Stimulated activated CD4-positive, alpha-beta T cell treated with anti-CD3 and anti-CD28 coated beads, Interleukin-4, amount 100 ng/mL, for 1 hour (primary cell): ENCODE results near the gene ATP1A3.

ENCODE experiments used
- DNase-seq: peaks from one replicate; pipeline ENCODE4 v3.0.0-alpha.2; 2020

ATP1A3 gene

GRCh38 chr19:41927497-41928192 lies 66.4 kb downstream of the ATP1A3 start:
- DNase-seq: peak; percentile 37

DNA sequence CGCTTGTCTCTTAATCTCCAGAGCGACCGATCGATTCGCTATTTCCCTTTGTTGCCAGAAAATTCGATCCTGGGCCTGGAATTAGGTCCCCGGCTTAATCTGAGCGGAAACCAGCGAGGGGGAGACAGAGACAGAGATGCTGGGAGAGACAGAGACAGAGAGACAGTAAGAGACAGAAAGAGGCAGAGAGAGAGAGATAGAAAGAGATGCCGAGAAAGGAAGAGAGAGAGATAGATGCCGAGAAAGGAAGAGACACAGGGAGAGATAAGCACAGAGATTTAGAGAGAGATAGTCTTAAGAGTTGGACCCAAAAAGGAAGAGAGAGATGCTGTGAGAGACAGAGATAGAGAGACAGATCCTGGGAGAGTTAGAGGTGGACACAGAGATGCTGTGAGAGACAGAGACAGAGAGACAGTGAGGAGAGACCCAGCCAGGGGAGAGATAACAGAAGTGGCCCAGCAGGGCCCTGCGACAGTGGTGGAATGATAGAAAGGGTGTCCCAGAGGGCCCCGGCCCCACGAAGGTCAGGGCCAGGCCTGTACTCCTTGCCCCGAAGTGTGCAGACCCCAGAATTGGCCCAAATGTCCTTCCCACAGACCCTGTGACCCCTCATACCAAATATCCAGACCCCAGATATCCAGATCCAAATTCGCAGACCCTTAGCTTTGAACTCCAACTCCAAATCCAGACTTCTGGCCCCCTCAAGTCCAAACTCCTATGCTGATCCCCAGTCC lies 67.1 kb downstream of the ATP1A3 start:
- DNase-seq: no peak

DNA sequence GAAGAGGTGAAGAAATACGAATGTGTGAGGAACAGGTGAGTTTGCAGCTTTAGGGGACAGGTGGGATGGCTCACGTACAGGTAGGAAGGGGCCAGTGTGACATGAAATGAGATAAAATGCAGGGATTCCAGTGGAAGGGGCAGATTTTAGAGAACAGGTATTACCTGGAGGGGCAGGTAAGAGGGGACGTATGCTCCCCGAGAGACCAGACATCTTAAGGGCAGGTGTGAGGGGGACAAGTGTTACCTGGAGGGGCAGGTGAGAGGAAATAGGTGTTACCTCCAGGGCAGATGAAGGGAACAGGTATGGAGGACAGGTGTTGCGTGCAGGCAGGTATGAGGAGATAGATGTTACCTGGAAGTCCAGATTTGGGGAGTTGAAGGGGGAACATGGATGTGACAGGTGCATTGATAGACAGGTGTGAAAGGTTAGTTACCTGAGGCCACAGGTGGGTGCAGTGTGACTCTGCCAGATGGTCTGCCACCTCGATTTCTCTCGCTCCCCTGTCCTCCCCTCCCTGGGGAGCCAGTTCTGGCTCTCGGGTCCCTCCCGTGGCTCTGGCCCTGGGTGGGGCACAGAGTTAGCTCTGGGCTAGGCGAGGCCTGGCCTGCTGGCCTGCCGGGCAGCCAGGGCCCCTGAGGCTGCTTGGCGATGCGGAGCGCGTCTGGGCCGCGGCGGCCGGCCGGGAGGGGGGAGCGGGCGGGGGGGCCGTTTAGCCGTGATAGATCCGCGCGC lies 67.8 kb downstream of the ATP1A3 start:
- DNase-seq: no peak

GRCh38 chr19:41925208-41926003 lies 68.6 kb downstream of the ATP1A3 start:
- DNase-seq: no peak

DNA sequence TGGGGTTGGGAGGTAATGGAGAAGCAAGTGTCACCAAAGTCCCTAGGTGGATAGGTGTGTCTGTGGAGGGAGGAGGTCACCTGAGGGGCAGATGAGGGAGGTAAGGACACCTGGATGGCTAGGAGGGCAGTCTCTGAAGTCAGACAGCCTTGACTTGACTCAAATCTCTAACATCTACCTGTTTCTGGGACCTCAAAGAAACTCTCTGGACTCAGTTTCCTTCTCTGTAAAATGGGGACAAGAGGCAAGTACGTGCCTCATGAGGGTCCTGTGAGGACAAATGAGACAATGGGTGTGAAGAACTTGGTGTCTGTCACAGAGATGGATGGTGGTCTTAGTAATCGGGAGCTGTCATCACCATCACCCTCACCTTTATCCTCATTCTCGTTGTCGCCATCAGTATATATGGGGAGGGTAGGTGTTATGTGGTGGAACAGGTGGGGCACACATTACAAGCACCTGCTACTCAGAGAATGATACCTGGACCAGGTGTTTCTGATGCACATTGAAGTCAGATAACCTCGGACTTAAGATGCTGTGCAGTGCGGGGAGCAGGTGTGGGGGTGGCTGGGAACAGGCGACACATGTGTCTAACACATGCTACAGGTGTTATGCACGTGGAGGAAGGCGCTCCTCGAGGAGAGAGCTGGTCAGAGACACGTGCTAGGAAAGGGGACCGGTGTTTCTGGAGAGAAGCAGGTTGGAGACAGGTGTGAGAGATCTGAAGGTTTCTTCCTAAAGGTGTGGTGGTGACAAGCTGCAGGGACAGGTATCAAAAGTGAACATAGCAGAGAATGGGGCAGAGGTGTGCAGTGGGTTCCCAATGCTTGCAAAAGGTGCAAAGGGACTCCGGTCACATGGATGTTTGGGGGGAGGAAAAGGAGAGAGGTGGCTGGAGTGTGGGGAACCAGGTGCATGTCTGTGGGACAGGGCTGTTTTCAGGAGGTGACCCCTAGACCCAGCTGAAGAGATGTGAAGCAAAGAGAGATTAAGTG lies 69.6 kb downstream of the ATP1A3 start:
- DNase-seq: no peak

DNA sequence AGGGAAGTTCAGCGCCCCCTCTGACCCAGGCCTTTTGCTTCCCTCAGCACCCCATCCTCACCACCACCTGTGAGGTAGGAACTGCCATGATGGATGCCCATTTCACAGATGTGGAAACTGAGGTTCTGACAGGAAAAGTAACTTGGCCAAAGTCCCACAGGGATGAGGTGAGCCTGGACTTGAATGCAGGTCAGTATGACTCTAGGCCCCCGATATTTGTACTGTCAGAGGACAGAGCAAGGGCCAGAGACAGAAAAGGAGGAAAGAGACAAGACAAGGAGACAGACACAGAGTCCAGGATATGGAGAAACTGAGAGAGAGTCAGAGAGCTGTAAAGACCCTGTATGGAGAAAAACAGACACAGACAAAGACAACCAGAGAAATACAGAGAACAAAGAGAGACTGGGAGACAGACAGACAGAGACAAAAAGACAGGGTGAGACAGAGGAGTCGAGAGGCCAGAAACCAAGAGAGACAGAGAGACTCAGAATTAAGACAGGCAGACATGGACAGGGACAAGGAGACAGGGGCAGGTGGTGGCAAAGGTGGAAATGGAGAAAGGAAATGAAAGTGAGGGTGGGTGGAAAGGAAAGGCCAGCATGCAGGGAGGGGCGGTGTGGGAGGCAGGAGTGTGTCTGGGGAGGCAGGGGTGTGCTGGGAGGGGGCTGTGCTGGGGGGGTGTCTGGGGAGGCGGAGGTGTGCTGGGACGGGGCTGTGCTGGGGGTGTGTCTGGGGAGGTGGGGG lies 70.8 kb downstream of the ATP1A3 start:
- no peak for DNase-seq

- DNase-seq: no peak
Measured at GRCh38 chr19:41922585-41922984, 71.4 kb downstream of the ATP1A3 start.

- DNase-seq: no peak
Measured at GRCh38 chr19:41921577-41922576, 72.2 kb downstream of the ATP1A3 start.

DNA sequence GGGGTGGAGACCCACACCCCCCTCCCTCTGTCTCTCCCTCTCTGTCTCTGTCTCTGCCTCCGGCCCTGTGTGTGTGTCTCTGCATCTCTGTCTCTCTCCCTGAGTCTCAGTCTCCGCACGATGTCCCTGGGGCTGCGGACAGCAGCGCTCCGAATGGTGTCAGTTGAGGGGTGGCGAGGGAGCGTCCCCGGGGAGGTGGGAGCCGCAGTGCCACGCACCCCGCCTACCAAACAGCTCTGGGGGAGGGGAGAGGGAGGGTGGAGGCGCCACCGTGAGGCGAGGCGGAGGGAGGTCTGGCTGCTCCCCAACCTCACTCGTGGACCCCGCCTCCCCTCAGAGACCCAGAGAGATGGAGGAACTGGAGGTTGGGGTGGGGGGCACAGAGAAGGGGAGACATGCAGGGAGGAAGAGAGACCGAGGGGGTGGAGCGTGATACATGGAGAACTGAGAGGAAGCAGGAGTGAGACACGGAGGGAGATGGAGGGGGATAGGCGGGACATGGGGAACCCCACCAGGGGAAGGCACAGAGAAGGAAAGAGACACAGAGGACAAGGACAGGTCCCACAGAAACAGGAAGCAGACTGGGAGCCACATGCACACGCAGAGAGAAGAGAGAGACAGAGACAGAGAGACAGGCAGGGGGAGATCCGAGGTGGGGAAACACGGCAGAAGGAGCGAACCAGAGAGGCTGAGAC lies 73.0 kb downstream of the ATP1A3 start:
- no peak for DNase-seq

GRCh38 chr19:41919948-41920712 lies 73.9 kb downstream of the ATP1A3 start:
- no peak for DNase-seq

DNA sequence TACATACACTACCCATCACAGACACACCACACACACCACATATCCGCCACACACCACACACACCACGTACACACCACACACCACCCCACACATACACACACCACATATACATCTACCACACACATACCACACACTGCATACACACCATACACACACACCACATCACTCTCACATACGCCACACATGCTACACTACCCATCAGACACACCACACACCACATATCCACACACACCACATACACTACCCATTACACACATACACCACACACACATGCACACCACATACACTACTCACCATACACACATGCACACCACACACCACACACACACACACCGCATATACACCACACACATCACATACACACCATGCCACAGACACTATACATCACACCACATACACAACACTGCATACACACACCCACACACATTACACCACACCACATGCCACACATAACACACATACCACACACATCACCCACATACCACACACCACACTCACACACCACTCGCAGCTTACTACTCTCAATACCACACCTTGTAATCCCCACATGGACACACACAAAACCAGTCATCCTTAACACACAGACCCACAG lies 75.3 kb downstream of the ATP1A3 start:
- no peak for DNase-seq

GRCh38 chr19:41918095-41918494 lies 75.9 kb downstream of the ATP1A3 start:
- DNase-seq: no peak

DNA sequence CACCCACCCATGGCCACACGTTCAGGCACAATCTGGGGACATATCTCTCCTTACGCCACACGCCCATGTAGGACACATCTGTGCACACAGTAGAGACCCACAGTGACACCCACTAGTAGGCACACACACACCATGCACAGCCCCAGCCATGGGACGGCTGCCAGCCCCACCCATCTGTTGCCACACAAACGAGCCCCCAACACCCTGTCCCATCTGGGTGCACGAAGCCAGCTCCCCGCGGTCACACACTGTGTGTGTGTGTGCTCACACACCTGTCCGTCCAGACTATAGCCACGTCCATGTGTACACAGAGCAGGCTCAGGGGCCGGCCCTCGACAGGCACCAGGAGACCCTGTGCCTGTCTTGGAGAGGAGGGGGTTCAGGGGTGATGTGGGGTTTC lies 76.4 kb downstream of the ATP1A3 start:
- no peak for DNase-seq
